Thoracic aorta (tissue), 2 donors: ENCODE measurements around the gene NEK10. TPM values are rescaled to one million over a fixed set of nuclear protein-coding genes. Genes with fewer than 3 reads are reported as not detected.

Experiments used
- ATAC-seq: fragments of 150-250 bp; one replicate; pipeline ENCODE4 v1.8.0; 2017; ENCODE audit warnings: low read depth; ENCODE audit not compliant: insufficient number of reproducible peaks, low FRiP score
- DNase-seq: peaks from one replicate; pipeline ENCODE4 v3.0.0-alpha.2; 2020; ENCODE audit warnings: low spot score
- H3K27ac ChIP-seq, 2 donors: fragments of 200-600 bp; sonication (generic); 1 replicate in 1 of 2; 2 replicates in 1 of 2; pipeline ENCODE4 v1.5.1; 2016; ENCODE audit warnings: mild to moderate bottlenecking in 2 of 2, moderate library complexity in 2 of 2
- H3K27me3 ChIP-seq: fragments of 200-600 bp; sonication (generic); replicated peaks from 2 replicates; pipeline ENCODE4 v1.6.0; 2016; ENCODE audit warnings: mild to moderate bottlenecking; ENCODE audit not compliant: insufficient read depth
- H3K36me3 ChIP-seq: fragments of 200-600 bp; sonication (generic); one replicate; pipeline ENCODE4 v1.5.1; 2016
- H3K4me1 ChIP-seq, 2 donors: fragments of 200-600 bp; sonication (generic); 1 replicate in 1 of 2; 2 replicates in 1 of 2; pipeline versions ENCODE4 v1.5.1 to v1.6.0; 2016; ENCODE audit warnings: low read depth in 2 of 2, mild to moderate bottlenecking in 1 of 2; ENCODE audit not compliant: control insufficient read depth in 1 of 2
- H3K4me3 ChIP-seq: fragments of 200-600 bp; sonication (generic); 2 replicates; pipeline ENCODE4 v1.5.1; 2016; ENCODE audit warnings: mild to moderate bottlenecking
- H3K9me3 ChIP-seq: fragments of 200-600 bp; sonication (generic); 2 replicates; pipeline ENCODE4 v1.5.1; 2016
- total RNA-seq, 2 donors: library from RNA; depleted of rRNA; stranded (reverse); fragments of >200 nt; gene quantifications; one replicate each; pipeline versions ENCODE4 v1.1.0 to v1.2.3, GENCODE V29; 2016
- TF ChIP-seq, protein P1 (sequence below): fragments of 200-600 bp; sonication (generic); IDR thresholded peaks from one replicate; pipeline ENCODE4 v1.5.1; 2019; ENCODE audit warnings: antibody characterized with exemption

Gene NEK10
- total RNA-seq, 2 donors from 2014 or later, result 0.68 to 21.4 TPM

DNA sequence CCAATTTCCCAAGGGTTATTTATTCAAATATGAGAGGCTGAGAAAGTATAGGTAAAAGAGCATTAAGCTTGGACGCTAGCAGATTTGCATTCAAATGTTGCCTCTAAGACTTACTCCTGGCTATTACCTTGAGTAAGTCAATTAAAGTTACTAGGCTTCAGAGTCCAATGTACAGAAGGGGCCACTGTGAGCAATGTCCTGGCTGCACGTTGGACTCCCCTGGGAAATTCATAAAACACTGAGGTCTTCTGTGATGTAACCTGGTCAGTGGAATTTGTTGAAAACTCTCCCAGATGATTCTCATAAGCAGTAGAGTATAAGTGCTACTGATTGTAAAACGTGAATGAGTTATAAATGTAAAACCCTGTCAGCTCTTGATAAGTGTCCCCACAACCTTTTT, 295.3 kb downstream of the NEK10 start:
- TF ChIP-seq, protein P1, sequence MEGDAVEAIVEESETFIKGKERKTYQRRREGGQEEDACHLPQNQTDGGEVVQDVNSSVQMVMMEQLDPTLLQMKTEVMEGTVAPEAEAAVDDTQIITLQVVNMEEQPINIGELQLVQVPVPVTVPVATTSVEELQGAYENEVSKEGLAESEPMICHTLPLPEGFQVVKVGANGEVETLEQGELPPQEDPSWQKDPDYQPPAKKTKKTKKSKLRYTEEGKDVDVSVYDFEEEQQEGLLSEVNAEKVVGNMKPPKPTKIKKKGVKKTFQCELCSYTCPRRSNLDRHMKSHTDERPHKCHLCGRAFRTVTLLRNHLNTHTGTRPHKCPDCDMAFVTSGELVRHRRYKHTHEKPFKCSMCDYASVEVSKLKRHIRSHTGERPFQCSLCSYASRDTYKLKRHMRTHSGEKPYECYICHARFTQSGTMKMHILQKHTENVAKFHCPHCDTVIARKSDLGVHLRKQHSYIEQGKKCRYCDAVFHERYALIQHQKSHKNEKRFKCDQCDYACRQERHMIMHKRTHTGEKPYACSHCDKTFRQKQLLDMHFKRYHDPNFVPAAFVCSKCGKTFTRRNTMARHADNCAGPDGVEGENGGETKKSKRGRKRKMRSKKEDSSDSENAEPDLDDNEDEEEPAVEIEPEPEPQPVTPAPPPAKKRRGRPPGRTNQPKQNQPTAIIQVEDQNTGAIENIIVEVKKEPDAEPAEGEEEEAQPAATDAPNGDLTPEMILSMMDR, result no peak
- ATAC-seq, result no peak

DNA sequence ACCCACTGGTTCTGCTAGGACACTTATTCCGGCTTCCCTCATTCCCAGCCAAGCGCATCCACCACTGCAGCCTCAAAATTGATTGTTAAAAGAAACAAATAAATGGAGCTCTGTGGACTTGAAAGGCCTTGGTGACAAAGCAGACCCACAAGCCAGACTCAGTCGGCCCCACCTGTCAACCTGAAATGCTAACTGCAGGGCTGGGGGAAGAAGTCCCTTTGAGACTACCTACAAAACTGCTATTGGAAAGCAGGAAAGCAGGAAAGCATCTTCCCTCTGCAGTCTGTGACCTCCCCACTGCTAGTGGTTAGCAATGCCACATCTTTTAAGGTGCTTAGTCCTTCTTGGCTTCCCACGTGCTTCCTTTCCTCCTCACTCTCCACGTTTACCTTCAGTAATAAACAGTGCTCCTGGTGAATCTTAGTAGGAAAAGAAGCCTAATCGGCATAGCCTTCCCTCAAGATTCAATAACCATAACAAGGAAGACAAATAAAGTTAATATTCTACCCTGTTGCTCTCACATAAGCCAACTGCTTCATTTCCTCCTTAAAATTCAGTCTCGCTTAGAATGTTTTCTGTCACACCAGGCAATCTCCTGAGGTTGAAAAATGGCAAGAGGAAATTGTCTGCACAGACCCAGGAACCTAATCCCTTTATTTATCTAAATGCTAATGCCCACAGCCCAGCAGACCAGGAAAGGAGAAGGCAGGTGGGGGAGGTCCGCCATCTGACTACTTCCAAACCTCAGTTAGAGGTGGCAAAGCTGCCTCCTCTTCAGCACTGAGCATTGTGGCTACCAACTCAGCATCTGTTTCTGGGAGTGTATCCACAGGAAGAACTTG, 296.2 kb downstream of the NEK10 start:
- no peak overlapping the region for H3K27ac ChIP-seq
- ATAC-seq, result no peak
- H3K36me3 ChIP-seq, result no peaks in the 10 kb centered on the region
- H3K4me3 ChIP-seq, result no peak overlapping the region
- H3K4me1 ChIP-seq, result no peaks in the 10 kb centered on the region
- no peaks in the 10 kb centered on the region for H3K9me3 ChIP-seq
- TF ChIP-seq, protein P1, result no peak
- no peaks in the 10 kb centered on the region for H3K27me3 ChIP-seq
- DNase-seq, result no peak

More for the DNA sequence above, 295.3 kb downstream of the NEK10 start:
- no peaks in the 10 kb centered on the region for H3K36me3 ChIP-seq
- H3K27me3 ChIP-seq, result no peaks in the 10 kb centered on the region
- no peak overlapping the region for H3K27ac ChIP-seq
- H3K9me3 ChIP-seq, result no peaks in the 10 kb centered on the region
- H3K4me1 ChIP-seq, result no peaks in the 10 kb centered on the region
- no peak for DNase-seq
- H3K4me3 ChIP-seq, result no peak overlapping the region

DNA sequence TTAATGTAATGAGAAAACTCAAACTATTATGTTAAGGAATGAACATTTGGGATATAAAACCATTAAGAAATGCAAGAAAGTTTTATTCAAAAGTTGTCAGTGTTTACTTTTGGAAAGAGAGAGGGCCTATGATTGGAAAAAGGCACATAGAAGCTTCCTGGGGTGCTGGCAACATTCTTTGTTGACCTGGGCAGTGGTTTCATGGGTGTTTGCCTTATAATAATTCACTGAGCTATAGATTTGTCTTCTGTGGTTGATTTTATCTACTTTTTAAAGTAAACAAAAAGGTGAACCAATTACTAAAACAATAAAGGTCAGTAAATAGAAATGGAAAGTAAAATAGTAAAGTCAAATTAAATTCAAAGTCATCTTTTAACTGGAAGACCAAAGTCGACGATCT, 308.8 kb downstream of the NEK10 start:
- Histone ChIP-seq H3K27ac (no peak overlapping the region), H3K4me1 (no peaks in the 10 kb centered on the region), H3K9me3 (peaks cover 6% of the 10 kb centered on the region), H3K4me3 (no peak overlapping the region), H3K36me3 (no peaks in the 10 kb centered on the region), H3K27me3 (no peaks in the 10 kb centered on the region)
- no peak for DNase-seq
- TF ChIP-seq, protein P1, result no peak
- ATAC-seq, result no peak

Other genes with a start within 250 kb of the NEK10 start
- gene SLC4A7, start 115.0 kb upstream of the NEK10 start, total RNA-seq, result 100 to 1,000 TPM in 1 of 2 donors, 10 to 100 TPM in 1; 50.0 to 176 TPM